ENCODE measurements around the gene MT1A.
A peak's percentile ranks its signal among the peaks of the same experiment; 100 is the strongest.

MT1A gene

GRCh38 chr16:56606476-56607108 lies 31.9 kb upstream of the MT1A start:
- Histone ChIP-seq H3K4me1 (ENCODE audit: insufficient read depth, low read length) (peaks cover 24% of the 10 kb centered on the region), H2AFZ (ENCODE audit: low read depth, low read length) (no peak overlapping the region), H3K9me3 (ENCODE audit: low read length) (no peaks in the 10 kb centered on the region), H3K36me3 (ENCODE audit: insufficient read depth, low read length) (no peaks in the 10 kb centered on the region), H3K27me3 (ENCODE audit: insufficient read depth, low read length) (peaks cover 35% of the 10 kb centered on the region), H3K4me3 (ENCODE audit: low read length) (no peak overlapping the region)

- H3K27me3 ChIP-seq (ENCODE audit: insufficient read depth, low read length): peaks cover 35% of the 10 kb centered on the region
- H3K36me3 ChIP-seq (ENCODE audit: insufficient read depth, low read length): no peaks in the 10 kb centered on the region
- no peak overlapping the region for H3K4me3 ChIP-seq (ENCODE audit: low read length)
- H3K9me3 ChIP-seq (ENCODE audit: low read length): no peaks in the 10 kb centered on the region
- peaks cover 24% of the 10 kb centered on the region for H3K4me1 ChIP-seq (ENCODE audit: insufficient read depth, low read length)
- H2AFZ ChIP-seq (ENCODE audit: low read depth, low read length): no peak overlapping the region
These were observed 31.3 kb upstream of the MT1A start for GRCh38 chr16:56607109-56607618.

GRCh38 chr16:56607675-56608042 lies 30.8 kb upstream of the MT1A start:
- peaks cover 24% of the 10 kb centered on the region for H3K4me1 ChIP-seq (ENCODE audit: insufficient read depth, low read length)
- H3K4me3 ChIP-seq (ENCODE audit: low read length): no peak overlapping the region
- no peaks in the 10 kb centered on the region for H3K9me3 ChIP-seq (ENCODE audit: low read length)
- no peaks in the 10 kb centered on the region for H3K36me3 ChIP-seq (ENCODE audit: insufficient read depth, low read length)
- H3K27me3 ChIP-seq (ENCODE audit: insufficient read depth, low read length): peaks cover 37% of the 10 kb centered on the region
- no peak overlapping the region for H2AFZ ChIP-seq (ENCODE audit: low read depth, low read length)

GRCh38 chr16:56608043-56608875 lies 30.2 kb upstream of the MT1A start, which contains the start of gene MT2A:
Gene MT2A, plus strand, starts transcription at chr16:56608584. Its CDS starts 72 bp downstream, at chr16:56608656.
- Histone ChIP-seq H3K4me3 (ENCODE audit: low read length) (peak within 1 kb of the TSS; percentile 40), H2AFZ (ENCODE audit: low read depth, low read length) (peak within 1 kb of the TSS; percentile 64), H3K9me3 (ENCODE audit: low read length) (no peaks in the 10 kb centered on the region), H3K36me3 (ENCODE audit: insufficient read depth, low read length) (no peaks in the 10 kb centered on the region), H3K4me1 (ENCODE audit: insufficient read depth, low read length) (peaks cover 24% of the 10 kb centered on the region), H3K27me3 (ENCODE audit: insufficient read depth, low read length) (peaks cover 37% of the 10 kb centered on the region)

DNA sequence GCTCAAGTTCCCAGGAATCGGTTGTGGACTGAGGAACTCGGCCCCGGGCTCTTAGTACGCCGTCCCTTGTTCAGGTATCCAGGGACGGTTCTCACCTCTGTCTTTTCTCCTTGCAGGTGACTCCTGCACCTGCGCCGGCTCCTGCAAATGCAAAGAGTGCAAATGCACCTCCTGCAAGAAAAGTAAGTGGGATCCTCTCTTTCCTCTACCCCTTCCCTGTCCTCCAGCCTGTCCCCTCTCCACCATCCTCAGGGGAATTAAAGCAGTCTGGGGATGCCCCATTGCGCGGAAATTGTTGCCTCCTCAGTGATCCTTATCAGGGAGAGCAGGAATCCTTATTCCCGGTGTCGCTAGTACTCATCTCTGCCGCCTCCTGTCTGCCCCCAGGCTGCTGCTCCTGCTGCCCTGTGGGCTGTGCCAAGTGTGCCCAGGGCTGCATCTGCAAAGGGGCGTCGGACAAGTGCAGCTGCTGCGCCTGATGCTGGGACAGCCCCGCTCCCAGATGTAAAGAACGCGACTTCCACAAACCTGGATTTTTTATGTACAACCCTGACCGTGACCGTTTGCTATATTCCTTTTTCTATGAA lies 29.5 kb upstream of the MT1A start:
- peaks cover 24% of the 10 kb centered on the region for H3K4me1 ChIP-seq (ENCODE audit: insufficient read depth, low read length)
- H3K9me3 ChIP-seq (ENCODE audit: low read length): no peaks in the 10 kb centered on the region
- peak overlapping the region; percentile 64 for H2AFZ ChIP-seq (ENCODE audit: low read depth, low read length)
- peaks cover 40% of the 10 kb centered on the region for H3K27me3 ChIP-seq (ENCODE audit: insufficient read depth, low read length)
- peak overlapping the region; percentile 40 for H3K4me3 ChIP-seq (ENCODE audit: low read length)
- H3K36me3 ChIP-seq (ENCODE audit: insufficient read depth, low read length): no peaks in the 10 kb centered on the region

DNA sequence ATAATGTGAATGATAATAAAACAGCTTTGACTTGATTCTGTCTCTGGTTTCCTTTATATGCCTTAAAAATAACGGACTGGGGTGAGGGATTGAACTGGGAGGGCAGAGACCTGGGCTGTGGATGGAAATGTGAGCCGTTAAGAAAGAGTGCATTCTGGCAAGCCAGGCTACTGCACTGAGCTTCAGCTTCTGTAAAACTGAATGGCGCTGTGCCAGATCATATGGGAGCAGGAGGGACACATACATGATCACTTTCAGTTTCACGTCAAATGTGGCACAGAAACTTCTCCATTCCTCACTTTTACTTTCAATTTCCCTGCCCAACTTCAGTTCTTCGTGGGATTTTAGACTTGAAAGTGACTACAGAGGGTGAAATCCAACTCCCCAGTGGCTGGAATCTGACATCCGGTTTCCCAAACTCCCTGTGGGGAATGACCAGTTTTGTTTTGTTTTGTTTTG lies 29.0 kb upstream of the MT1A start:
- H2AFZ ChIP-seq (ENCODE audit: low read depth, low read length): peak overlapping the region; percentile 64
- no peaks in the 10 kb centered on the region for H3K9me3 ChIP-seq (ENCODE audit: low read length)
- no peaks in the 10 kb centered on the region for H3K36me3 ChIP-seq (ENCODE audit: insufficient read depth, low read length)
- peaks cover 24% of the 10 kb centered on the region for H3K4me1 ChIP-seq (ENCODE audit: insufficient read depth, low read length)
- H3K4me3 ChIP-seq (ENCODE audit: low read length): peak overlapping the region; percentile 40
- H3K27me3 ChIP-seq (ENCODE audit: insufficient read depth, low read length): peaks cover 43% of the 10 kb centered on the region

GRCh38 chr16:56610017-56610608 lies 28.4 kb upstream of the MT1A start:
- no peak overlapping the region for H3K4me3 ChIP-seq (ENCODE audit: low read length)
- no peak overlapping the region for H2AFZ ChIP-seq (ENCODE audit: low read depth, low read length)
- H3K27me3 ChIP-seq (ENCODE audit: insufficient read depth, low read length): peaks cover 46% of the 10 kb centered on the region

DNA sequence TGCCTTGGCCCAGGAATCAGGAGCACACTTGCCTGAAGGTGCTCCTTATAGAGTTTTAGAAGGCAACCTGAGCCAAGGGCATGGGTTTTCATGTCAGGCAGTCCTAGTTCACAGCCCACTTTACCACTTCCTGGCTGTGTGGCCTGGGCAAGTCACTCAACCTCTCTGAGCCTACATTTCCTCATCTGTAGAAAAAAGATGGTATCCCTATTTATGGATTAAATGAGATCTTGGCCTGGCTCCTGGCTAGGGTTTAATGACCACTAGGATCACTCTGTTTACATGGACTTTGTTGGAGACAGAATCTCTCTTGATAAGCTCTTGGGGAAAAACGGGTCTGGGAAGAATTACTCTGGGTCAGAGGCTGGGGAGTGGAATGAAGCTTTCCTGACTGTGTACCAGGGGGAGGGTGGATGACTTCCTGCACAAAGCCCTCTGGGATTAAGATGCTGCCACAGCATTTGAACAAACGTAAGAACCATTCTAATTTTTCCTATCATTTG lies 27.8 kb upstream of the MT1A start:
- Histone ChIP-seq H3K9me3 (ENCODE audit: low read length) (no peaks in the 10 kb centered on the region), H3K4me3 (ENCODE audit: low read length) (no peak overlapping the region), H3K36me3 (ENCODE audit: insufficient read depth, low read length) (no peaks in the 10 kb centered on the region), H3K4me1 (ENCODE audit: insufficient read depth, low read length) (peaks cover 24% of the 10 kb centered on the region), H3K27me3 (ENCODE audit: insufficient read depth, low read length) (peaks cover 51% of the 10 kb centered on the region), H2AFZ (ENCODE audit: low read depth, low read length) (no peak overlapping the region)

More at GRCh38 chr16:56610017-56610608, 28.4 kb upstream of the MT1A start:
- H3K9me3 ChIP-seq (ENCODE audit: low read length): no peaks in the 10 kb centered on the region
- H3K36me3 ChIP-seq (ENCODE audit: insufficient read depth, low read length): no peaks in the 10 kb centered on the region
- H3K4me1 ChIP-seq (ENCODE audit: insufficient read depth, low read length): peaks cover 24% of the 10 kb centered on the region

DNA sequence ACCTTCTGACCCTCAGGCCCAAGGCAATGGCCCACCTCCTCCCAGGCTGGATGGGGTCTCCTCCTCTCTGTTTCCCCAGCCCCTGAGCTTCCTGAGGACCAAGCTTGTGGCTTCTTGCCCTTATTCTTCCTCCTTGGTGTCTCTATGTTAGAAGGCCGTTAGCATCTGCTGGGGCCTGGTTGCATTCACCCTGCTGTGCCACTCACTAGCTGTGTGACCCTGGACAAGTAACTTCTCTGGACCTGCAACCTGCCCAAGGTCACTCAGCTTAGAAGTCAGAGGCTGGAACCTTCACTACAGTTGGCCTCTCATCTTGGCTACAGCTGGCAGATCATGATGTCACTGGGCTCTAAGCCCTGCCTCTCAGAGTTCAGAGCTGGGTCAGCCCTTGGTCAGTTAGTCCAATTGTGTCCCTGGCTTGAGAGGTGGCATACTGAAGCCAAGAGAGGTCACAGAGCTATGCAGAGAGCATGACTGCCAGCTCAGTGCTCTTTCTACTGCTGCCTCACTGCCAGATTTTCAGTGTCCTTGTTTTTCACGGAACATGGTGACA lies 27.1 kb upstream of the MT1A start:
- H3K36me3 ChIP-seq (ENCODE audit: insufficient read depth, low read length): no peaks in the 10 kb centered on the region
- H2AFZ ChIP-seq (ENCODE audit: low read depth, low read length): no peak overlapping the region
- no peaks in the 10 kb centered on the region for H3K9me3 ChIP-seq (ENCODE audit: low read length)
- H3K4me1 ChIP-seq (ENCODE audit: insufficient read depth, low read length): peaks cover 24% of the 10 kb centered on the region
- no peak overlapping the region for H3K4me3 ChIP-seq (ENCODE audit: low read length)
- peaks cover 54% of the 10 kb centered on the region for H3K27me3 ChIP-seq (ENCODE audit: insufficient read depth, low read length)

- Histone ChIP-seq H3K4me3 (ENCODE audit: low read length) (no peak overlapping the region), H3K36me3 (ENCODE audit: insufficient read depth, low read length) (no peaks in the 10 kb centered on the region), H3K4me1 (ENCODE audit: insufficient read depth, low read length) (peaks cover 16% of the 10 kb centered on the region), H2AFZ (ENCODE audit: low read depth, low read length) (no peak overlapping the region), H3K9me3 (ENCODE audit: low read length) (no peaks in the 10 kb centered on the region), H3K27me3 (ENCODE audit: insufficient read depth, low read length) (peaks cover 66% of the 10 kb centered on the region)
These were observed 24.8 kb upstream of the MT1A start for GRCh38 chr16:56613706-56614105.

DNA sequence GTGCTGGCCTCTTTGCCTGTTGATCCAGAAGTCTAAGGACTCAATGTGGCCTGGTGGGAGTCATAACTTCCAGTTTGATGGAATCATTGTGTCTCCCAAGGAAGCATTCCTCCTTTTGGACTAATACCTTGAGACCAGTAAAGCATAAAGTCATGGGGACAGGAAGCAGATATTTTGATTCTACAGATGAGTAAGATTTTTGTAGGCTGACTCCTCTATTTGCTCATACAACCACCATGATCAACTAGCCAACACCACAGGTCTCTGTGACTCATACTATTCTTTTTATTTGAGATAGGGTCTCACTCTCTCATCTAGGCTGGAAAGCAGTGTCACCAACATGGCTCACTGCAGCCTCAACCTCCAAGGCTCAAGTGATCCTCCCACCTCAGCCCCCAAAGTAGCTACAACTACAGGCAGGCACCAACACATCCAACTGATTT lies 23.9 kb upstream of the MT1A start:
- H3K27me3 ChIP-seq (ENCODE audit: insufficient read depth, low read length): peaks cover 66% of the 10 kb centered on the region

DNA sequence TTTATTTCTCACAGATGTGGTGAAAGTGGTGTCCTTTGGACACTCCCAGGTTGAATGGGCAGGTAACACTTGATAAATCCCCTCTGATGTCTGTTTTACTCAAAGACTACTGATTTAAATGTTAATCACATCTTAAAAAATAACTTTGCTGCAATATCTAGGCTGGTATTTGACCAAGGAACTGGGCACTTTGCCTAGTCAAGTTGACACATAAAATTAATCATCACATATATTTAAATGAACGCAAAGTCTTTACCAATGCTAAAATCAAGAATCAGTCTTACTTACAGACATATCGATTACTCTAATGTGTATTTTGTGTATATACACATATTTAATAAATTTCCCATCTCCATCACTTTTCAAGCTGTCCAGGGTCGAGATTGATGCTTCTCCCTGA lies 23.1 kb upstream of the MT1A start:
- peaks cover 66% of the 10 kb centered on the region for H3K27me3 ChIP-seq (ENCODE audit: insufficient read depth, low read length)
- peaks cover under 1% of the 10 kb centered on the region for H3K4me1 ChIP-seq (ENCODE audit: insufficient read depth, low read length)
- H3K9me3 ChIP-seq (ENCODE audit: low read length): no peaks in the 10 kb centered on the region
- H3K36me3 ChIP-seq (ENCODE audit: insufficient read depth, low read length): no peaks in the 10 kb centered on the region
- H2AFZ ChIP-seq (ENCODE audit: low read depth, low read length): no peak overlapping the region
- H3K4me3 ChIP-seq (ENCODE audit: low read length): no peak overlapping the region

More for the DNA sequence above, 23.9 kb upstream of the MT1A start:
- H3K4me1 ChIP-seq (ENCODE audit: insufficient read depth, low read length): peaks cover 7% of the 10 kb centered on the region
- no peaks in the 10 kb centered on the region for H3K36me3 ChIP-seq (ENCODE audit: insufficient read depth, low read length)
- no peak overlapping the region for H2AFZ ChIP-seq (ENCODE audit: low read depth, low read length)
- no peak overlapping the region for H3K4me3 ChIP-seq (ENCODE audit: low read length)
- H3K9me3 ChIP-seq (ENCODE audit: low read length): no peaks in the 10 kb centered on the region
